ENCODE measurements around the gene ALS2. TPM values are rescaled to one million over a fixed set of nuclear protein-coding genes. Genes with fewer than 3 reads are reported as not detected.

The ALS2 gene
- total RNA-seq, 1 donor from 2014 or later: 28.4 TPM

- H3K27ac Mint-ChIP-seq (ENCODE audit: unreplicated experiment): peak overlapping the region; percentile 76
- no peaks in the 10 kb centered on the region for H3K36me3 Mint-ChIP-seq (ENCODE audit: low read depth)
Measured at GRCh38 chr2:201654616-201655384, 125.9 kb downstream of the ALS2 start.

DNA sequence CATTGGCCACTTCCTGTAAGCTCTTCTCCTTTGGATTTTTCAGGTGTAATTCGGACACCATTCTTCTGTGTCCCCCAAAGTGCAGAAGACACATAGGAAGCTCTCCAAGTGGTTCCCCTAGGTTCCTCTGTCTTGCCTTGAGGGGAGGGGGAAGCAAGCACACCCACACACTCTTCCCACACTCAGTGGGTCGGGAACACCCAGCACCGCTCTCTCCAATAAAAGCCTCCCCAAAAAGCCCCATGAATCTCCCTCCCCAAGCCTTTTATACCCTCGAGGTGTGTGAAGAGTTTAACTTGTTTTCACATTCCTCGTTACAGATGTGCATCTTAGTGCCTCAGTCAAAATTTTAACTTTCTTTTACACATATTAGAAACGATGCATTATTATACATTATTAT, 127.5 kb downstream of the ALS2 start:
- Mint-ChIP-seq H3K9me3 (ENCODE audit: low read depth) (no peaks in the 10 kb centered on the region), H3K27me3 (ENCODE audit: low read depth) (no peaks in the 10 kb centered on the region), H3K4me3 (ENCODE audit: unreplicated experiment) (no peak overlapping the region), H3K36me3 (ENCODE audit: low read depth) (no peaks in the 10 kb centered on the region), H3K4me1 (ENCODE audit: low read depth) (peaks cover 40% of the 10 kb centered on the region), H3K27ac (ENCODE audit: unreplicated experiment) (peak overlapping the region; percentile 95)
- no peak for TF ChIP-seq CTCF (IDR thresholded peaks at IDR 0.05)
- no peak for DNase-seq (ENCODE audit: low spot score)

More at GRCh38 chr2:201654616-201655384, 125.9 kb downstream of the ALS2 start:
- H3K9me3 Mint-ChIP-seq (ENCODE audit: low read depth): no peaks in the 10 kb centered on the region
- peaks cover 40% of the 10 kb centered on the region for H3K4me1 Mint-ChIP-seq (ENCODE audit: low read depth)
- H3K4me3 Mint-ChIP-seq (ENCODE audit: unreplicated experiment): no peak overlapping the region
- no peak for DNase-seq (ENCODE audit: low spot score)
- no peaks in the 10 kb centered on the region for H3K27me3 Mint-ChIP-seq (ENCODE audit: low read depth)
- TF ChIP-seq CTCF (IDR thresholded peaks at IDR 0.05): no peak

Other genes starting within 250 kb of the ALS2 start
- gene TMEM237, start 137.4 kb downstream of the ALS2 start, total RNA-seq: 28.1 to 53.3 TPM (median 29.7 TPM) in 3 replicates
- 0.26 to 0.56 TPM (median 0.37 TPM) in 3 replicates for gene MPP4, start 82.3 kb downstream of the ALS2 start, total RNA-seq
- gene CDK15, start 25.6 kb upstream of the ALS2 start, total RNA-seq: 3.6 to 5.9 TPM (median 4.6 TPM) in 3 replicates